Choroid plexus epithelial cell (primary cell): ENCODE measurements around the gene ARRB2.

Experiments
- DNase-seq: peaks from one replicate; pipeline ENCODE4 v3.0.0-alpha.2; 2010; ENCODE audit warnings: low read depth
- H3K4me3 ChIP-seq: 2 replicates; pipeline ENCODE4 v1.5.1; 2011; ENCODE audit warnings: low read depth, mild to moderate bottlenecking, control low read depth, low read length, moderate library complexity
- TF ChIP-seq, protein P1 (sequence below): conservative IDR thresholded peaks from 2 replicates; pipeline ENCODE4 v1.5.1; 2011; ENCODE audit warnings: low read depth, mild to moderate bottlenecking, control low read depth, inconsistent platforms, low read length, moderate library complexity

ARRB2 gene

DNA sequence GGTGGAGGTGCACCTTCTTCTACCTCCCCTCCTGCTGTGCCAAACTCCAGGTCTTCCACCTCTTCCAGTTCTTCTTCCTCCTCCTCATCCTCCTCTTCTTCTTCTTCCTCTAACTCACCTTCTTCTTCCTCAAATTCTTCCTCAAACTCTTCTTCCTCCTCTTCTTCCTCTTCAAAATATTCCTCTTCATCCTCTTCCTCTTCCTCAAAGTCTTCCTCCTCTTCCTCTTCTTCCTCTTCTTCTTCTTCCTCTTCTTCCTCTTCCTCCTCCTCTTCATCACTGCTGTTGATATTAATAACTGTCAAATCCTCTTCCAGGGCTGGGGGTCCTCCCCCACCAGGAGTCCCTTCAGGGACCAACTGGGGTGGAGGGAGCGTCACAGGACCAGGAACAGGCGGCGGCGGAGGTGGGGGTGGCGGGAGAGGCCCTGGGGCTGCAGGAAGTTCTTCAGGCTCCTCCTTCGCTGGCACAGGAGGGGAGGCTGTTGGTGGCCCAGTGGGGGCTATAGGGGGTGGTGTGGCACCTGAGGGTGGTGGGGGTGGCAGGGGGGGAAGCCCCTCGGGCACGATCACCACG is 38.3 kb upstream of the ARRB2 start:
- no peak overlapping the region for H3K4me3 ChIP-seq
- DNase-seq = no peak
- TF ChIP-seq, protein P1, sequence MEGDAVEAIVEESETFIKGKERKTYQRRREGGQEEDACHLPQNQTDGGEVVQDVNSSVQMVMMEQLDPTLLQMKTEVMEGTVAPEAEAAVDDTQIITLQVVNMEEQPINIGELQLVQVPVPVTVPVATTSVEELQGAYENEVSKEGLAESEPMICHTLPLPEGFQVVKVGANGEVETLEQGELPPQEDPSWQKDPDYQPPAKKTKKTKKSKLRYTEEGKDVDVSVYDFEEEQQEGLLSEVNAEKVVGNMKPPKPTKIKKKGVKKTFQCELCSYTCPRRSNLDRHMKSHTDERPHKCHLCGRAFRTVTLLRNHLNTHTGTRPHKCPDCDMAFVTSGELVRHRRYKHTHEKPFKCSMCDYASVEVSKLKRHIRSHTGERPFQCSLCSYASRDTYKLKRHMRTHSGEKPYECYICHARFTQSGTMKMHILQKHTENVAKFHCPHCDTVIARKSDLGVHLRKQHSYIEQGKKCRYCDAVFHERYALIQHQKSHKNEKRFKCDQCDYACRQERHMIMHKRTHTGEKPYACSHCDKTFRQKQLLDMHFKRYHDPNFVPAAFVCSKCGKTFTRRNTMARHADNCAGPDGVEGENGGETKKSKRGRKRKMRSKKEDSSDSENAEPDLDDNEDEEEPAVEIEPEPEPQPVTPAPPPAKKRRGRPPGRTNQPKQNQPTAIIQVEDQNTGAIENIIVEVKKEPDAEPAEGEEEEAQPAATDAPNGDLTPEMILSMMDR = no peak

DNA sequence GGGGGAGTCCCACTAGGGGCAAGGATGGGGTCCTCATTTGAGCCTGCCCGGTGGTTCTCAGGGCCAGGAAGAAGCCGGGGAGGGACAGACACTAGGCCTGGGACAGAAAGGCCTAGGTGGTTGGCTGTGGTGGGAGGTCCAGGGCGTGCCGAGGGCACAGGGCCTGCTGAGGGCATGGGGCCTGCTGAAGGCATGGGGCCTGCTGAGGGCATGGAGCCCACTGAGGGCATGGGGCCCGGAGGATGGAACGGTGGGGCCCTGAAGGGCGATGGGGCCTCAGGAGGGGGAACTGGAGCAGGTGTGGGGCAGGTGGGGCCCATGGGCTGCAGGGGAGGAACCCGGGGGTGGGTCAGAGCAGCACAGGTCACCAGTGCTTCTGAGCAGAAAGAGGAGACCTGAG is 37.7 kb upstream of the ARRB2 start:
- TF ChIP-seq, protein P1 = no peak
- no peak for DNase-seq
- H3K4me3 ChIP-seq = no peak overlapping the region

DNA sequence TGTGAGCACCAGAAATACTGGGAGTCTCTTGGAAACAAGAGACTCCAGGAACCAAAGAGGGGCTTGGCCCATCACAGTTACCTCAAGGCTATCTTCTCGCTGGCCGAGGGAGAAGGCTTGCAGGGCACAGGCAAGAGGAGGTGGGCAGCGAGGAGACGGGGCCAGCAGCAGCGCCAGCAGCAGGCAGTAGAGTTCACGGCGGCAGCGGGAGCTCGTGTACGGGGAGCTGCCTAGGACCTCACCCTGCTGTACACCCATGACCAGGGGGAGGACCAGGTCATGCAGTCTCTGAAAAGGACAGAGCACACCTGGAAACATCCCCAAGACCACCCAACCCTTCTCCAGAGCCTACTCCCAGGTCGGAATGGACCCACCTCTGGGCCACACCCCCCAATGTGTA is 37.3 kb upstream of the ARRB2 start:
- DNase-seq = no peak
- no peak overlapping the region for H3K4me3 ChIP-seq
- TF ChIP-seq, protein P1 = no peak

DNA sequence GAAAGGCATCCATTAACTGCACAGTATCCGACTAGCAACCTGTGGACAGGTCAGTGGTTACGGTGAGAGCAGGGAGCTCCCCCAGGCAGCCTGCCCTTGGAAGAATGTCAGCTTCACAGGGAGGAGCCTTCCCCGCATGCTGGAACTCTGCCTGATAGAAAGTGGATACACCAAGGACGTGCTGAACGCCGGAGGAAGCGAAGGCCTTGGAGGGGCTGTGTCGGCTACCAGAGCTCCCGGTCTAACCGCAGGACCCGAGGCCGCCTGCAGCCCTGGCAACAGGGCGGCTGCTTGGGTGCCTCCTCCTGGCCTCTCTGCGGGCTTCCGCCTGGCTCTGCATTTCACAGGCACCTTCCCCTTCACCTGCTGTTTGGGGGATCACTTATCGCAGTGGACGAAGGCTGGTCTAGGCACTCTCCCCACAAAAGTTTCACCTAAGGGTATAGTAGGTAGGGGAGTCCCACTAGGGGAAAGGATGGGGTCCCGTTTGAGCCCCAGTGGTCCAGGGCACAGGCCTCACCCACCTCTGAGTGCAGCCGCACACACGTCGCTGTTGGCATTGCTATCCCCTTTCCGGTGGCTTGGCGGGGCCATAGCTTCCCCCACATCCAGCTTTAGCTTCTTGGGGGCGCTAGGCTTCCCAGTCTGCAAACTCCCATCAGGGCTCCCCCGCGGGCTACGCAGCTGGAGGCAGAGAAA is 36.3 kb upstream of the ARRB2 start:
- no peak for DNase-seq
- TF ChIP-seq, protein P1 = no peak
- no peak overlapping the region for H3K4me3 ChIP-seq

DNA sequence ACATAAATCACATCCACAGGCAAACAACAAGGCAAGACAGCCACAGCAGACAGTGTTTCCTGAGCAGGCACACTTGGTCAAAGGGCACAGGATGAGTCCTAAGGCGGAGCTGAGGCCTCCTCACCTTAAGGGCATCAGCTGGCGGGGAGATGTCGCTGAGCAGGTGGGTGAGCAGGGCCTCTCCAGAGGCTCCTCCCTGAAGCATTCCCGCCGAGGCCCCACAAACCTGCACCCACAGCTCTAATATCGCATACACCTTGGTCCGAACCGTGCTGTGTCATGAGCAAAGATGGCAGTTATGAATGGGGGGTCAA is 35.8 kb upstream of the ARRB2 start:
- DNase-seq = no peak
- H3K4me3 ChIP-seq = no peak overlapping the region
- TF ChIP-seq, protein P1 = no peak

DNA sequence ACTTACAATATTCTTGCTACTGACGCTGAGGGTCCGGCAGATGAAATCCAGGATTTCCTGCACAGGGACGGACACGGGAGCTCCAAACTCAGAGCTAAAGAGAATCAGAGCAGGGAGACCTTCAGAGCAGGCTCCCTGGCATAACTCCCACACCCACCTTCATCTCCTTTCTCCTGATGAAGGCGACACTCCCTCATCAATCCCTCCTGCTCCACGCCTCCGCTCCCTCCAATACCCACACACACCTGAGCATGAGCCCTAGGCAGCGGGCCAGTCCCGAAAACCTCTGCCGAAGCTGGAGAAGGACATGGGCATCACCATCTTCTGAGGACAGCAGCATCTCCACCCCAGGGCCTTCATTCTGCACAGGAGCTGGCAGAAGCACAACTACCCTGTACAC is 34.6 kb upstream of the ARRB2 start:
- TF ChIP-seq, protein P1 = no peak
- no peak overlapping the region for H3K4me3 ChIP-seq
- DNase-seq = no peak

DNA sequence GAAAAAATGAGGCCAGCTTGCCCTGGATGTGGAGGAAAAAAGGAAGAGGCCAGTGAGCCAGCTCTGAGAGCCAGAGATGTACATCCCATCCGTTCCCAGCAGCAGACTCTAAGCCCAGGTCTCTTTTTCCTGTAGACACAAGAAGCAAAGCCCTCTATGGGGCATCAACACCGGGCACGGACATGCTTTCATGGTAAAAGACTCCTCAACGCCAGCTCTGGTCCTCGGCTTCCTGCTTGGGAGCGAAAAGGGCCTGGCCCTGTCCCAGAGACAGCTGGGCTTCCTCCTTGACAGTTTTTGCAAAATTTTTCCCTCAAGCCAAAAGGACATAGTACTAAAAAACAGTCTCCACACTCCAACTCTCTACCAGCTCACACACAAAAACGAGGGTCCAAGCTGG is 33.6 kb upstream of the ARRB2 start:
- no peak for DNase-seq
- H3K4me3 ChIP-seq = no peak overlapping the region
- TF ChIP-seq, protein P1 = no peak
